A549 treated with Mapracorat at 1 μM for 4 hours (cell line): Measurements from ENCODE around the gene YWHAG. TPM values are rescaled to one million over a fixed set of nuclear protein-coding genes. Genes with fewer than 3 reads are reported as not detected.

Source experiments
- total RNA-seq: library from RNA; stranded (reverse); fragments of 200-300 nt; extraction: Qiagen RNA extraction; gene quantifications from 5 replicates; pipeline ENCODE4 v1.2.3, GENCODE V29; 2022

The YWHAG gene
- total RNA-seq, result 207 to 235 TPM (median 221 TPM) in 5 replicates

GRCh38 chr7:76358481-76359110 lies at the start of gene YWHAG:
Gene YWHAG, minus strand, starts transcription at chr7:76358991. Its CDS starts 183 bp downstream, at chr7:76358808.

GRCh38 chr7:76302347-76303201 lies 56.2 kb downstream of the YWHAG start, which contains the start of gene HSPB1:
Gene HSPB1, plus strand, starts transcription at chr7:76302673. Its CDS starts 40 bp downstream, at chr7:76302713.

Other genes with a start within 250 kb of the YWHAG start
- gene SRRM3, start 157.1 kb downstream of the YWHAG start, total RNA-seq, result 8.0 to 11.6 TPM (median 11.3 TPM) in 5 replicates
- gene HSPB1, start 56.3 kb downstream of the YWHAG start, total RNA-seq, result 932 to 1,434 TPM (median 1,385 TPM) in 5 replicates
- gene SSC4D, start 50.7 kb upstream of the YWHAG start, total RNA-seq, result 0.73 to 1.5 TPM (median 0.89 TPM) in 5 replicates
- gene ZP3, start 66.0 kb upstream of the YWHAG start, total RNA-seq, result 17.8 to 21.0 TPM (median 20.2 TPM) in 5 replicates
- 27.6 to 35.4 TPM (median 29.8 TPM) in 5 replicates for gene DTX2, start 102.7 kb upstream of the YWHAG start, total RNA-seq
- 10.7 to 19.4 TPM (median 17.7 TPM) in 5 replicates for gene UPK3B, start 151.6 kb upstream of the YWHAG start, total RNA-seq
- not detected in 5 replicates for gene SPDYE16, start 184.3 kb upstream of the YWHAG start, total RNA-seq